GM18526 (cell line): ENCODE measurements around the gene PHOX2A.

ENCODE experiments used
- POLR2A ChIP-seq: IDR thresholded peaks from 3 replicates; pipeline ENCODE4 v1.6.1; 2011; ENCODE audit not compliant: insufficient read length; ENCODE audit errors: extremely low read depth

Gene PHOX2A

GRCh38 chr11:72244060-72244360, at the start of gene PHOX2A:
Gene PHOX2A, minus strand, starts transcription at chr11:72244176. Its CDS starts 172 bp downstream, at chr11:72244004.
- no peak for TF ChIP-seq POLR2A

DNA sequence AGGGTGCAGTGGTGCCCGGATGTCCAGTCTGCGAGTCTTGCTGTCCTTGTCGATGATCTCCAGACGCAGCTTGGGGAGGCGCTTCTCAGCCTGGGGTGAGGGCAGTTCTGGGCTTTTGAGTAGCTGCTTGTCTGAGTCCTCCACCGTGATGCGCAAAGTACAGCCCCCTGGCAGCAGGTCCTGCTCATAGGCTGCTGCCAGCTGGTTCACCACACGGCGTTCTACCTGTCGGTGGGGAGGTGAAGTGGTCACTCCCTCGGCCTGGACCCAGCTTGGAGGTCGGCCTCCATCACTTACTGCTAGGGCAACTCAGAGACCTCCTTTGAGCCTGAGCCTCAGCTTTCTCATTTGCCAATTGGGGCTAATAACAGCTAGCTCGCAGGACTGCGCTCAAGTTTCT, 49.4 kb upstream of the PHOX2A start:
- no peak for TF ChIP-seq POLR2A

GRCh38 chr11:72292106-72292785, 48.3 kb upstream of the PHOX2A start:
- TF ChIP-seq POLR2A: no peak

GRCh38 chr11:72287293-72287692, 43.3 kb upstream of the PHOX2A start:
- TF ChIP-seq POLR2A: no peak

DNA sequence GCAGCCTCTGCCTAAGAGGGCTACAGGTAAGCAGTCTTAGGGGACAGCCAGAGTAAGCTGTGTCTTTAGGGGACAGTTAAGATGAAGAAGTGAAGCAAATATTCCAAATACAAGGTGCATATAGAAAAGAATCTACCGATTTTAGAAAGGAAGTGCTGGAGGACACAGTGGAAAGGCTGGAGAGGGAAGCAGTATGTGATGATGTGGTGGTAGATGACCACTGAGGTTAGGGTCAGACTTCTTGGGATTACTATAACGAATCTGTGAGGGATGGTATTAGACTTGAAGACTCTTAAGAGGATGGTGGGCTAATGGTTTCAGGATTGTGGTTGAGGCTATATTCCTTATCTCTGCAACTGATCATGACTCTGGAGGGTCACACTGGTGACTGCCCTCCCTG, 40.0 kb upstream of the PHOX2A start:
- TF ChIP-seq POLR2A: no peak

- TF ChIP-seq POLR2A: no peak
These were observed 36.8 kb upstream of the PHOX2A start for GRCh38 chr11:72280726-72281315.

GRCh38 chr11:72280037-72280436, 36.1 kb upstream of the PHOX2A start:
- TF ChIP-seq POLR2A: no peak

DNA sequence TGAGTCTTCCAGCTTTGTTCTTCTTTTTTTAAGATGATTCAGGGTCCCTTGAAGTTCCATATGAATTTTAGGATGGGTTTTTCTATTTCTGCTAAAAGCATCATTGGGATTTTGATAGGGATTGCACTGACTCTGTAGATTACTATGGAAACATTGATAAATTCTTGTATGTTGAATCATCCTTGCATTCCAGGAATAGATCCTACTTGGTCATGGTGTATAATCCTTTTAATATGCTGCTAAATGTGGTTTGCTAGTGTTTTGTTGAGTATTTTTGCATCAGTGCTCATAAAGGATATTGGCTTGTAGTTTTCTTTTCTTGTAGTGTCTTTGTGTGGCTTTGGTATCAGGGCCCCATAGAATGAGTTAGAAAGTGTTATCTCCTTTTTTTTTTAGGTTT, 34.9 kb upstream of the PHOX2A start:
- TF ChIP-seq POLR2A: no peak

DNA sequence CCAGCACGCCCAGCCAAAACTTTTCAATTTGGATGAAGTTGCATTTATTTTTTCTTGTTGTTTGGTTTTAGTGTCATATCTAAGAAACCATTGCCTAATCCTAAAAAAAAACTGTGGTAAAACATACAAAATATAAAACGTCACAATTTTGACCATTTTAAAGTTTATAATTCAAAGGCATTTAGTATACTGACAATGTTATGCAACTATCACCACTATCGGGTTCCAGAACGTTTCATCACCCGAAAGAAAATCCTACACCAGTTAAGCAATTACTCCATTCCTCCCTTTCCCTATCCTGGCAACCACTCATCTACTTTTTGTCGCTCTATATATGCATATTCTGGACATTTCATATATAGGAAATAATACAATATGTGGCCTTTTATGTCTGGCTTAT, 30.5 kb upstream of the PHOX2A start:
- no peak for TF ChIP-seq POLR2A

DNA sequence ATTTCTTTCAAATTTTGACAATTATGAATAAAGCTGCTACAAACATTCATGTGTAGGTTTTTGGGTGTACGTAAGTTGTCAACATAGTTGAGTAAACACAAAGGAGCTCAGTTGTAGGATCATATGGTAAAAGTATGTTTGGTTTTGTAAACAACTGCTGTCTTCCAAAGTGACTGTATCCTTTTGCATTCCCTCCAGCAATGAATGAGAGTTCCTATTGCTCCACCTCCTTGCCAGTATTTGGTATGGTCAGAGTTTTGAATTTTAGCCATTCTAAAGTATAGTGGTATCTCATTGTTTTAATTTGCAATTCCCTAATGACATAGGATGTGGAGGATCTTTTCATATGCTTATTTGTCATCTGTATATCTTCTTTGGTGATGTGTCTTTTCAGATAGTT, 28.0 kb upstream of the PHOX2A start:
- TF ChIP-seq POLR2A: no peak

- no peak for TF ChIP-seq POLR2A
These were observed 24.1 kb upstream of the PHOX2A start for GRCh38 chr11:72267956-72268617.

GRCh38 chr11:72265951-72266350, 22.0 kb upstream of the PHOX2A start:
- TF ChIP-seq POLR2A: no peak

- no peak for TF ChIP-seq POLR2A
These were observed 19.4 kb upstream of the PHOX2A start for GRCh38 chr11:72263361-72263760.

- no peak for TF ChIP-seq POLR2A
These were observed 16.6 kb upstream of the PHOX2A start for GRCh38 chr11:72260574-72260973.

- no peak for TF ChIP-seq POLR2A
These were observed 15.5 kb upstream of the PHOX2A start for GRCh38 chr11:72259490-72259889.

- no peak for TF ChIP-seq POLR2A
These were observed 13.6 kb upstream of the PHOX2A start for GRCh38 chr11:72257570-72257969.
